ENCODE data around the gene SF3B1. TPM values are rescaled to one million over a fixed set of nuclear protein-coding genes. Genes with fewer than 3 reads are reported as not detected.
"Not testable (repeated sequence)": the region's sequence is repeated elsewhere in the genome, so short reads cannot be mapped to it uniquely, and the experiment has no call there.

Gene SF3B1
- total RNA-seq, 1 donor from 2014 or later: 148 TPM

DNA sequence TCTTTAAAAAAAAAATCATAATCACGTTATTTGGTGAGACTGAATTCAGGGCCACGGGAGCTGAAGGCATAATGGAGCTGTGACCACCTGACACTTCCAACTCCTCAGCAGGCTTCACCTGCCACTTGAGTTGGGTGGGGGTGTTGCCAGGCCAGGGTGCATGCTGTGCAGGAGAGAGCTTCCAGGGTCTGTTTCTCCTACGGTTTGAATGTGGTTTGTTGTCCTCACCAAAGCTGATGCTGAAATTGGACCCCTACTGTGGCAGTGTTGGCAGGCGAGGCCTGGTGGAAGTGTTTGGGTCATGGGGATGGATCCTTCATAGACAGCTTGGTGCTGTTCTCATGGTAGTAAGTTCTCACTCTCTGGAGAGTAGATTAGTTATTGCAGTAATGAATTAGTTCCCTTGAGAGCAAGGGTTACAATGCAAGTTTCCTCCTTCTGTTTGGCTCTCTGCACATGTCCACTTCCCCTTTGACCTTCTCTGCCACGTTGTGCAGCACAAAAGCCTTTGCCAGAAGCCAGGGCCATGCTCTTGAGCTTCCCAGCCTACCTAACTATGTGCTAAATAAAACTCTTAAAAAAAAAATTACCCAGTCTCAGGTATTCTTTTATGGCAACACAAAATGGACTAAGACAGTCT lies 86.0 kb downstream of the SF3B1 start:
- no peak for DNase-seq (ENCODE audit: low read depth)
- TF ChIP-seq, protein P1, sequence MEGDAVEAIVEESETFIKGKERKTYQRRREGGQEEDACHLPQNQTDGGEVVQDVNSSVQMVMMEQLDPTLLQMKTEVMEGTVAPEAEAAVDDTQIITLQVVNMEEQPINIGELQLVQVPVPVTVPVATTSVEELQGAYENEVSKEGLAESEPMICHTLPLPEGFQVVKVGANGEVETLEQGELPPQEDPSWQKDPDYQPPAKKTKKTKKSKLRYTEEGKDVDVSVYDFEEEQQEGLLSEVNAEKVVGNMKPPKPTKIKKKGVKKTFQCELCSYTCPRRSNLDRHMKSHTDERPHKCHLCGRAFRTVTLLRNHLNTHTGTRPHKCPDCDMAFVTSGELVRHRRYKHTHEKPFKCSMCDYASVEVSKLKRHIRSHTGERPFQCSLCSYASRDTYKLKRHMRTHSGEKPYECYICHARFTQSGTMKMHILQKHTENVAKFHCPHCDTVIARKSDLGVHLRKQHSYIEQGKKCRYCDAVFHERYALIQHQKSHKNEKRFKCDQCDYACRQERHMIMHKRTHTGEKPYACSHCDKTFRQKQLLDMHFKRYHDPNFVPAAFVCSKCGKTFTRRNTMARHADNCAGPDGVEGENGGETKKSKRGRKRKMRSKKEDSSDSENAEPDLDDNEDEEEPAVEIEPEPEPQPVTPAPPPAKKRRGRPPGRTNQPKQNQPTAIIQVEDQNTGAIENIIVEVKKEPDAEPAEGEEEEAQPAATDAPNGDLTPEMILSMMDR (IDR thresholded peaks at IDR 0.05; ENCODE audit: insufficient read depth, low read length, poor library complexity, severe bottlenecking): no peak
- H3K27me3 ChIP-seq (ENCODE audit: control insufficient read depth, insufficient read depth, low read length): no peaks in the 10 kb centered on the region
- no peaks in the 10 kb centered on the region for H3K36me3 ChIP-seq (ENCODE audit: control insufficient read depth, insufficient read depth, low read length)
- H3K4me3 ChIP-seq (ENCODE audit: low read depth, low read length): no peak overlapping the region

DNA sequence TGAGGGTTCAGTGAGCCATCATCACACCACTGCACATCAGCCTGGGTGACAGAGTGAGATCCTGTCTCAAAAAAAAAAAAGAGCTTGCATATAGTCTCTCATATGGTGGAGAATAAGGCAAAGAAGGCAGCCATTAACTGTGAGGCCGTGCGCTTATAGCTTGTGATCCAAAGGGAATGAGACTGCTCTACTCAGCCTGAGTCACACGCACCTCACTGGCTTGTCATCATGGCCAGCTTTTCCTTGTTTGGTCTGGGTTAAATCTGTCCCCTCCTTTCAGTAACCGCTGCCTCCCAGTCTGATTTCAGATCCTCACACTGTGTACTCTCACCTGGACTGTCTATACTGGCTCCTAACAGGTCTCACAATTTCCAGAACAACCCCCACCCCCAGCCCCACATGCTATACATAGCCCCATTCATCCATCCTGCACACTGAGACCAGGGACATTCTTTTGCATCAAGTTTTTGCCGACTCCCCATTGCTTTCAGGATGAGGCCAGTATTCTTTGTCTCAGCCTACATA lies 88.9 kb downstream of the SF3B1 start:
- DNase-seq (ENCODE audit: low read depth): no peak
- Histone ChIP-seq H3K4me3 (ENCODE audit: low read depth, low read length) (no peak overlapping the region), H3K27me3 (ENCODE audit: control insufficient read depth, insufficient read depth, low read length) (no peaks in the 10 kb centered on the region), H3K36me3 (ENCODE audit: control insufficient read depth, insufficient read depth, low read length) (no peaks in the 10 kb centered on the region)
- TF ChIP-seq, protein P1 (IDR thresholded peaks at IDR 0.05; ENCODE audit: insufficient read depth, low read length, poor library complexity, severe bottlenecking): no peak

DNA sequence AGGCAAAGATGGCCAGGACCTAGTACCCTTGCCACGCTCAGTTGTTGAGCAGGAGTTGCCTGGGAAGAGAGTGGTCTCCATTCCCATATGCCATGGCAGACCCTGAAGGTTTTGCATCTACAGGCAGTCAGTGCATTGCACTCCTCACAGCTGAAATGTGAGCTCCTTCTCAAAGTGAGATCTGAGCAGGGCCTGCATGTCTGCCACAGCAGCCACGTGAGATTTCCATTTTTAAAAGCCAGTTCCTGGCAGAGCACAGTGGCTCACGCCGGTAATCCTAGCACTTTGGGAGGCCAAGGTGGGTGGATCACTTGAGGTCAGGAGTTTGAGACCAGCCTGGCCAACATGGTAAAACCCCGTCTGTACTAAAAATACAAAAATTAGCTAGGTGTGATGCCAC lies 90.9 kb downstream of the SF3B1 start:
- not testable (repeated sequence) for DNase-seq (ENCODE audit: low read depth); H3K27me3 ChIP-seq (ENCODE audit: control insufficient read depth, insufficient read depth, low read length); H3K4me3 ChIP-seq (ENCODE audit: low read depth, low read length); H3K36me3 ChIP-seq (ENCODE audit: control insufficient read depth, insufficient read depth, low read length)

DNA sequence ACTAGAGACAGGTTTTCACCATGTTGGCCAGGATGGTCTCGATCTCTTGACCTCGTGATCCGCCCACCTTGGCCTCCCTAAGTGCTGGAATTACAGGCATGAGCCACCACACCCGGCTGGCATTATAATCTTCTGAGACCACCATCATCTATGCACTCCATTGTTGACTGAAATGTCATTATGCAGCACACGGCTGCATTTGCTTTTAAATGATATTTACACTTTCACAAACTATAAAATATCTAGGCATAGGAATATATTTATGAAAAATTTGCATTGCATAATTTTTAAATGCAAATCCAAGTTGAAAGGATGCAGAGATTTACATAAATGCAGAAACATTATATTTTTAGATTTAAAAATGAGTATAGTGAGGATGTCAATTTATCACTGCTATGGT lies 94.2 kb downstream of the SF3B1 start:
- H3K36me3 ChIP-seq (ENCODE audit: control insufficient read depth, insufficient read depth, low read length): no peaks in the 10 kb centered on the region
- TF ChIP-seq, protein P1 (IDR thresholded peaks at IDR 0.05; ENCODE audit: insufficient read depth, low read length, poor library complexity, severe bottlenecking): no peak
- no peaks in the 10 kb centered on the region for H3K27me3 ChIP-seq (ENCODE audit: control insufficient read depth, insufficient read depth, low read length)
- H3K4me3 ChIP-seq (ENCODE audit: low read depth, low read length): no peak overlapping the region
- no peak for DNase-seq (ENCODE audit: low read depth)

Other genes with a start within 250 kb of the SF3B1 start
- 2.4 and 4.3 TPM in 2 replicates for gene ANKRD44, start 124.2 kb downstream of the SF3B1 start, total RNA-seq
- 24.2 and 26.4 TPM in 2 replicates for gene COQ10B, start 18.5 kb upstream of the SF3B1 start, total RNA-seq
- gene HSPD1, start 64.8 kb upstream of the SF3B1 start, total RNA-seq: 204 and 237 TPM in 2 replicates
- gene HSPE1, start 65.4 kb upstream of the SF3B1 start, total RNA-seq: 91.7 and 96.5 TPM in 2 replicates
- 37.1 and 55.4 TPM in 2 replicates for gene MOB4, start 81.0 kb upstream of the SF3B1 start, total RNA-seq
- under 0.01 and 0.07 TPM in 2 replicates for gene RFTN2, start 240.6 kb upstream of the SF3B1 start, total RNA-seq